GM19099 (cell line): ENCODE measurements around the gene HPCAL4.

ENCODE experiments used
- POLR2A ChIP-seq: IDR thresholded peaks from 3 replicates; pipeline ENCODE4 v1.6.1; 2011; ENCODE audit warnings: low read depth; ENCODE audit not compliant: insufficient read length; ENCODE audit errors: extremely low read depth

HPCAL4 gene

GRCh38 chr1:39632323-39632681, 58.9 kb downstream of the HPCAL4 start:
- no peak for TF ChIP-seq POLR2A

GRCh38 chr1:39631361-39632322, 59.6 kb downstream of the HPCAL4 start:
- TF ChIP-seq POLR2A = no peak

- TF ChIP-seq POLR2A = no peak
These were observed 62.4 kb downstream of the HPCAL4 start for GRCh38 chr1:39628807-39629350.
